ENCODE results near the gene CELF4.

- no peak for TF ChIP-seq EZH2phosphoT487 (IDR thresholded peaks at IDR 0.05; ENCODE audit: insufficient read depth, low read depth)
- no peak for TF ChIP-seq EZH2 (IDR thresholded peaks at IDR 0.05; ENCODE audit: insufficient read depth, poor library complexity, severe bottlenecking)
These were observed 137.2 kb downstream of the CELF4 start for GRCh38 chr18:37428288-37428974.

Measured in GM23248 (cell line).